ENCODE results near the gene LTBP1.

The LTBP1 gene

DNA sequence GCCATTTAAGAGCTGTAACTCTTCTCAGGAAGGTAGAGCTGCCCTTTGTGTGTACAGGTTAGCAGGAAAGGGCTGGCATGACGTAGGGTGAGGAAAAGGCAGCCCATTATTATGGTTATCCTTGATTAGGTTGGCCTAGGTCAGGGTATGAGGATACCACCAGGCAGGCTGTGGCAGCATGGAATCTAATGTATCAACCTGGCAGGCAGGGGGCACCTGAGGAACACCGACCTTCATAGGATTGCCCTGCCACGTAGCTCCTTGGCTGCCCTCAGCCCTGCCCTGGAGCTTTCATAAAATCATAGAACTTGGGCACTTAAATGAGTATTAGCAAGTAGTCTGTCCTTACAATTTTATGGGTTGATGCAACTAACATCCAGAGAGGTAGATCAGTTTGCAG is 261.6 kb downstream of the LTBP1 start:
- Mint-ChIP-seq H3K27ac (no peak overlapping the region), H3K4me3 (no peak overlapping the region), H3K27me3 (peaks cover 2% of the 10 kb centered on the region), H3K4me1 (ENCODE audit: low read depth) (no peaks in the 10 kb centered on the region), H3K9me3 (ENCODE audit: low read depth) (no peaks in the 10 kb centered on the region), H3K36me3 (no peaks in the 10 kb centered on the region)

DNA sequence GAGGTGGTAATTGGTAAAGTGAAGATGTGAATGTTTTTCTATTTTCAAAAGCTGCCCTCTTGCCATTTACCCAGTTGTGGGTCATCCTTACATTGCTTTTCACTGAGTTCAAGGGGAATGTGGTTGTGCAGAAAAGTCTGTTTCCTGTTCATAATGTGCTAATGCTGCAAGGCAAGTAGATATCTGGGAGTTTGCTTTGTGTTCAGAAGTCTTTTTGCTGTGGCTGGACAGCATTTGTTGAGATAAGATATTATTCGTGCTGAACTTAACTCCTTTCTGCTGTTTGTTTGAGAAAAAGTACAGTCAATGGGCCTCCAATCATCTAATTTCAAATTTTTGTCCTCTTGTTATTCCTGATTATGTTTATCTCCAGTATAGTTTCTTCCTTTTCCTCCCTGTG is 263.2 kb downstream of the LTBP1 start:
- Mint-ChIP-seq H3K27ac (no peak overlapping the region), H3K27me3 (peaks cover 2% of the 10 kb centered on the region), H3K9me3 (ENCODE audit: low read depth) (no peaks in the 10 kb centered on the region), H3K4me3 (no peak overlapping the region), H3K36me3 (no peaks in the 10 kb centered on the region), H3K4me1 (ENCODE audit: low read depth) (no peaks in the 10 kb centered on the region)

DNA sequence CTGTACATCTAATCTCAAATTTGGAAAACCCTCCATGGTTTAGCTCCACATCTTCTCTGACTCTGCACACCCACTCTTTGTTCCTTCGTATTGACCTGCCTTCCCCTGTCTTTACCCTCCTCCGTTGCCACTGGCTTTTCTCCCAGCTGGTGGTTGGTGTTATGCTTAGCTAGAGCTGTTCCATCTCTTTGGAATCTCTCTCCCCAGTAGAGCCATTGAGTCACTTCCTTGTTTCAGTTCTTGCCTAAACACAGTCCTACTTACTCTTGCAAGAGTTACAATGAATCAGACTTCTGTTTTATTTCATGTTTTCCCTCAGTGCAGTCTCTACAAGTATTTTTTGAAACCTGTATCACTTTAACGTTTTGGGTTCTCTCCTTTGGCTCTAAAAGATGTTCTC is 263.9 kb downstream of the LTBP1 start:
- no peak overlapping the region for H3K27ac Mint-ChIP-seq
- H3K4me3 Mint-ChIP-seq, result no peak overlapping the region
- H3K9me3 Mint-ChIP-seq (ENCODE audit: low read depth), result no peaks in the 10 kb centered on the region
- no peaks in the 10 kb centered on the region for H3K36me3 Mint-ChIP-seq
- no peaks in the 10 kb centered on the region for H3K4me1 Mint-ChIP-seq (ENCODE audit: low read depth)
- H3K27me3 Mint-ChIP-seq, result peaks cover 2% of the 10 kb centered on the region

- H3K4me3 Mint-ChIP-seq, result no peak overlapping the region
- H3K27me3 Mint-ChIP-seq, result peaks cover 2% of the 10 kb centered on the region
- no peak overlapping the region for H3K27ac Mint-ChIP-seq
- H3K4me1 Mint-ChIP-seq (ENCODE audit: low read depth), result no peaks in the 10 kb centered on the region
- H3K9me3 Mint-ChIP-seq (ENCODE audit: low read depth), result no peaks in the 10 kb centered on the region
- no peaks in the 10 kb centered on the region for H3K36me3 Mint-ChIP-seq
Observed at GRCh38 chr2:33212151-33212550, 265.4 kb downstream of the LTBP1 start.

- Mint-ChIP-seq H3K9me3 (ENCODE audit: low read depth) (no peaks in the 10 kb centered on the region), H3K27me3 (peaks cover 2% of the 10 kb centered on the region), H3K4me1 (ENCODE audit: low read depth) (no peaks in the 10 kb centered on the region), H3K4me3 (no peak overlapping the region), H3K36me3 (no peaks in the 10 kb centered on the region), H3K27ac (no peak overlapping the region)
Observed at GRCh38 chr2:33213244-33213643, 266.5 kb downstream of the LTBP1 start.

- Mint-ChIP-seq H3K4me1 (ENCODE audit: low read depth) (no peaks in the 10 kb centered on the region), H3K4me3 (no peak overlapping the region), H3K27ac (no peak overlapping the region), H3K36me3 (no peaks in the 10 kb centered on the region), H3K27me3 (no peaks in the 10 kb centered on the region), H3K9me3 (ENCODE audit: low read depth) (no peaks in the 10 kb centered on the region)
Observed at GRCh38 chr2:33213648-33214047, 266.9 kb downstream of the LTBP1 start.

GRCh38 chr2:33214436-33214835 is 267.7 kb downstream of the LTBP1 start:
- Mint-ChIP-seq H3K27me3 (no peaks in the 10 kb centered on the region), H3K27ac (no peak overlapping the region), H3K4me3 (no peak overlapping the region), H3K9me3 (ENCODE audit: low read depth) (no peaks in the 10 kb centered on the region), H3K36me3 (no peaks in the 10 kb centered on the region), H3K4me1 (ENCODE audit: low read depth) (no peaks in the 10 kb centered on the region)

- no peak overlapping the region for H3K4me3 Mint-ChIP-seq
- no peaks in the 10 kb centered on the region for H3K27me3 Mint-ChIP-seq
- no peaks in the 10 kb centered on the region for H3K36me3 Mint-ChIP-seq
- no peaks in the 10 kb centered on the region for H3K4me1 Mint-ChIP-seq (ENCODE audit: low read depth)
- no peak overlapping the region for H3K27ac Mint-ChIP-seq
- H3K9me3 Mint-ChIP-seq (ENCODE audit: low read depth), result no peaks in the 10 kb centered on the region
Observed at GRCh38 chr2:33214857-33215256, 268.1 kb downstream of the LTBP1 start.

DNA sequence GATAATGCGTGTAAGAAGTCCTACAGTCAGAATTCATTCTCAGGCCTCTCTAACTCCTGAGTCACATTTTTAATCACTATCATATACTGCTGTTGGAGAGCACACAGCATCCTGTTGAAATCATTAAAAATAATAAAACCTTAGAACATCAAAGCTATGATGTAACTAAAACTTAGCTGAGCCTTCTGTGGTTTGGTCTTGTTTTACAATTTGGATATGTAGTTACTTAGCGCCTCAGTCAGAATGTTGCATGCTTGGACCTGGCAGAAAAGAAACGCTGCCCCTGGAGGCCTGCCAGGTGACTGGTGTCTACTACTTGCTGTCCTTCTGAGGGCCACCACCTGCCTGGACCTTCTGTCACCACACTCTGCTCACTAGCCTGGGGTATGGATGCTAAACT is 268.5 kb downstream of the LTBP1 start:
- no peaks in the 10 kb centered on the region for H3K27me3 Mint-ChIP-seq
- no peaks in the 10 kb centered on the region for H3K4me1 Mint-ChIP-seq (ENCODE audit: low read depth)
- H3K36me3 Mint-ChIP-seq, result no peaks in the 10 kb centered on the region
- no peaks in the 10 kb centered on the region for H3K9me3 Mint-ChIP-seq (ENCODE audit: low read depth)
- H3K4me3 Mint-ChIP-seq, result no peak overlapping the region
- no peak overlapping the region for H3K27ac Mint-ChIP-seq

DNA sequence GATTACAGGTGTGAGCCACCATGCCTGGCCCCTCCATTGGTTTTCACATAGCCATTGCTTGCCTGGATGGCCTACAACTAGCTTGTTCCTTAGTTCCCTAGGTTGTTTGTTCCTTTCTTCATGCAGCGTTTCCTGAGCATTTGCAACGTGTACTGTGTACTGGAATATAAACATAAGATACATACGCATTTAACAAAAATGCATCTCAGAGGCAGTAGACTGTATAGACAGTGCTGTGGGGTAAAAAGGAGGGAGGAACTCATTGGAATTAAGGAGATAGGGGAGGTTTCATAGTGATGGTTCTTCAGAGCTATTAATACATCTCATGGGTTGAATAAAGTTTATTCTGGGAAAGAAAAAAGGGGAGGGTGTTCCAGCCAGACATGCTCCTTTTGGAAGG is 269.2 kb downstream of the LTBP1 start:
- Mint-ChIP-seq H3K4me3 (no peak overlapping the region), H3K4me1 (ENCODE audit: low read depth) (no peaks in the 10 kb centered on the region), H3K27ac (no peak overlapping the region), H3K9me3 (ENCODE audit: low read depth) (no peaks in the 10 kb centered on the region), H3K27me3 (no peaks in the 10 kb centered on the region), H3K36me3 (no peaks in the 10 kb centered on the region)

- Mint-ChIP-seq H3K36me3 (no peaks in the 10 kb centered on the region), H3K27ac (no peak overlapping the region)
Observed at GRCh38 chr2:33216508-33217182, 269.9 kb downstream of the LTBP1 start.

DNA sequence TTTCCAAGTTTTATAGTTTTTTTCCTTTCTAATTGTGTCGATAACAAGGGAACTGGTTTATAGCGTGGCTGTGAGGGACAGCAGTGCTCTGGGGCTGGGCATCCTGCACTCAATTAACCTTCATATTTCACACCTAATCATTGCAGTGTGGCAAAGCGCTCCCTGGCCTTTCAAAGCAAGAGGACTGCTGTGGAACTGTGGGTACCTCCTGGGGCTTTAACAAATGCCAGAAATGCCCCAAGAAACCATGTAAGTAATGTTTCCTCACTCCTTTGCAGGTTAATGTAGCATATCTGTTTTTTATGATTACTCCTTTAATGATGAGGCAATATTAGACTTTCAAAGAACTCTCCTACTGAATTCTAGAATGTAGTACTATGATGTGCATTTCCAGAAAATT is 270.7 kb downstream of the LTBP1 start:
- Mint-ChIP-seq H3K4me1 (ENCODE audit: low read depth) (no peaks in the 10 kb centered on the region), H3K9me3 (ENCODE audit: low read depth) (no peaks in the 10 kb centered on the region), H3K27me3 (no peaks in the 10 kb centered on the region)

More at GRCh38 chr2:33216508-33217182, 269.9 kb downstream of the LTBP1 start:
- H3K4me3 Mint-ChIP-seq, result no peak overlapping the region
- H3K27me3 Mint-ChIP-seq, result no peaks in the 10 kb centered on the region
- no peaks in the 10 kb centered on the region for H3K4me1 Mint-ChIP-seq (ENCODE audit: low read depth)
- H3K9me3 Mint-ChIP-seq (ENCODE audit: low read depth), result no peaks in the 10 kb centered on the region

DNA sequence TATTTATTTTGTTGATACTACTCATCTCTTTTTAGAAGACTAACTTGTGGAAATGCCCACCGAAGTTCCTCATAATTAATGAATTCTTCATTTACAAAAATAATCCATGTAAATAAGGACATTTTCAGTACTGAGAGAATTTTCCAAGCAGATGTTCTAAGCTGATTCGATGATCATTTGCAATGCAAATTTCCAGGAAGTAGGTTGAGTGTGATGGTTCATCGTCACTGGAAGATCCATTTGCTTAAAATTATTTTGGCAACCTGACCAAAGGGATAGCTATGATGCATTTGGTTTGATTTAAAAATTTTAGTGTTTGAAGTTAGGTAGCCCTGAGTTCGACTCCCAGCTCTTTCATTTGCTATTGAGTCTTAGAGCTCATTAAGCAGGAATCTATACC is 272.4 kb downstream of the LTBP1 start:
- H3K9me3 Mint-ChIP-seq (ENCODE audit: low read depth), result no peaks in the 10 kb centered on the region
- H3K4me1 Mint-ChIP-seq (ENCODE audit: low read depth), result no peaks in the 10 kb centered on the region
- no peak overlapping the region for H3K27ac Mint-ChIP-seq
- no peaks in the 10 kb centered on the region for H3K27me3 Mint-ChIP-seq
- H3K4me3 Mint-ChIP-seq, result no peak overlapping the region
- no peaks in the 10 kb centered on the region for H3K36me3 Mint-ChIP-seq

More for the DNA sequence above, 270.7 kb downstream of the LTBP1 start:
- Mint-ChIP-seq H3K4me3 (no peak overlapping the region), H3K36me3 (no peaks in the 10 kb centered on the region), H3K27ac (no peak overlapping the region)

DNA sequence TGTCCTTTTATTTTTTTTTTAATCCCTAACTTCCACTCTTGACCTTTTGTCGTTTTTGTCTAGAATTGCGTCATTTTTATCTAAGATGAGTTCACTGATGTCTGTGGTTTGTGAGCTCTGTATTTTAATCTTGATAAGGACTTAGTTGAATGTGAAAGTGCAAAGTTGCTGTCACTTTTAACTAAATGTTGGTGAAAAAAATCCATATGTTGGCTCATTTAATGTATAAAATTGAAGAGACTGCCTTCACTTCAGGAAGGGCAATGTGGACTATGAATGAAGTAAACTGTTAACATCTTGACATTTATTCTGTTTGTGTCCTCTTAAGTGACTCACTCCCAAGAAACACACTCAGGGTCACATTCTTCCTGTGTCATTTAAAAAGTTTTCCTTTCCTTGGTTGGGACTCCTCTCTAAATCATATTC is 273.1 kb downstream of the LTBP1 start:
- Mint-ChIP-seq H3K4me3 (no peak overlapping the region), H3K4me1 (ENCODE audit: low read depth) (no peaks in the 10 kb centered on the region), H3K27ac (no peak overlapping the region), H3K36me3 (no peaks in the 10 kb centered on the region), H3K27me3 (no peaks in the 10 kb centered on the region), H3K9me3 (ENCODE audit: low read depth) (no peaks in the 10 kb centered on the region)

- no peaks in the 10 kb centered on the region for H3K36me3 Mint-ChIP-seq
- no peaks in the 10 kb centered on the region for H3K9me3 Mint-ChIP-seq (ENCODE audit: low read depth)
- no peaks in the 10 kb centered on the region for H3K4me1 Mint-ChIP-seq (ENCODE audit: low read depth)
- no peaks in the 10 kb centered on the region for H3K27me3 Mint-ChIP-seq
- H3K4me3 Mint-ChIP-seq, result no peak overlapping the region
- H3K27ac Mint-ChIP-seq, result no peak overlapping the region
Observed at GRCh38 chr2:33220533-33220932, 273.8 kb downstream of the LTBP1 start.

GRCh38 chr2:33221046-33221784 is 274.5 kb downstream of the LTBP1 start:
- Mint-ChIP-seq H3K4me1 (ENCODE audit: low read depth) (no peaks in the 10 kb centered on the region), H3K27ac (no peak overlapping the region), H3K36me3 (no peaks in the 10 kb centered on the region), H3K4me3 (no peak overlapping the region), H3K27me3 (no peaks in the 10 kb centered on the region), H3K9me3 (ENCODE audit: low read depth) (no peaks in the 10 kb centered on the region)

Data from activated naive CD8-positive, alpha-beta T cell (primary cell).